ENCODE results near the gene CDH20.

CDH20 gene

DNA sequence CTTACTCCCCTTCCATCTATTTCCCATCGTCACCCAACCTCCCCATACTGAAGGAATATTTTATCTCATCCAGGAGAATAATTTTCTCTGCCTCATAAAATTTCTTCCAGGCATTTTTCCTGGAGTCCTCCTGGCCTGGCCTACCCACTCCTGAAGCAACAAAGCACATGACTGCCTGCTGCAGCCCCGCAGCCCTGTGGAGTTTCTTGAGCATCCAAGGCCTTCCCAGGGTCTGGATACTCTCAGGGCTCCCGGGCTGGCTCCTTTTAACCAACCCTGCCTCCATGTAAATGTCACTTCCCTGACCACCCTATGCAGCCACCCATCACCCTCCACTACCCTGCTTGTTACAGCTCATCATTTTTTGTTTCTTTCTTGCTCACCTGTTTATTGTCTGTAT lies 64.0 kb downstream of the CDH20 start:
- Histone ChIP-seq H3K36me3 (ENCODE audit: insufficient read depth, low read length) (no peaks in the 10 kb centered on the region), H3K9me3 (replicated peaks; ENCODE audit: low read length) (no peaks in the 10 kb centered on the region), H3K4me2 (ENCODE audit: low read length) (no peak overlapping the region), H3K9ac (ENCODE audit: low read depth, low read length) (no peak overlapping the region), H3K4me3 (ENCODE audit: low read length) (no peak overlapping the region), H3K4me1 (ENCODE audit: control insufficient read depth, insufficient read depth, low read length) (peaks cover 33% of the 10 kb centered on the region), H3K27me3 (ENCODE audit: control insufficient read depth, insufficient read depth, low read length) (no peaks in the 10 kb centered on the region)

- H3K4me2 ChIP-seq (ENCODE audit: low read length) = peak overlapping the region; percentile 70
- H3K36me3 ChIP-seq (ENCODE audit: insufficient read depth, low read length) = no peaks in the 10 kb centered on the region
- peaks cover 33% of the 10 kb centered on the region for H3K4me1 ChIP-seq (ENCODE audit: control insufficient read depth, insufficient read depth, low read length)
Observed at GRCh38 chr18:61398961-61399705, 65.9 kb downstream of the CDH20 start.

DNA sequence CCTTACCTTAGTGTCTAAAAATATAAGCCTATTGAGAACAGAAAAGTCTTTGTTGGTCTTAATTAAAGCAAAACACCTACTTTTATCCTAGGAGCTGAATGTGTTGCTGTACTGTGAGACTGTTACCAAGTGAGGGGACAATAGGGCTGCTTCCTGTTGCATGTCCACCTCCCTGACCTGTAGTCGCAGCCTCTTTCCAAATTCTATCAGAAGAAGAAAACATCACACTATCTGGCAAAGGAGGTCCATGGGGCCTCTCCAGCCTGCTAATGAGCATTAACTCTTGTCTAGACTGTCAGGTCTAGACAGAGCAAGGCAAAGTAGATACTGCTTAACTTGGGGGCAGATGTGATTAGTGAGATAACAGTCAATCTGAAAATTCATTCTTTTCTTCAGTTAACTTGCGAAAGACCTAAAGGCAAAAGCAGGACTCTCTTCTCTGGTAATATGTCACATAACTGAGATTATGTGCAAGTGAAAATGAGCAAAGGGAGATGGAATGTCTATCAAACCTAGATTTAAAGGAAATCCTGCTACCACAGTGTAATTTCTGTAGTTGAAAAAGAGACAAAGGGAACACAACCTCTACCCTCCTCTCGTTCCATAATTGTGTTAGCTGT lies 66.9 kb downstream of the CDH20 start:
- Histone ChIP-seq H3K9ac (ENCODE audit: low read depth, low read length) (peak overlapping the region; percentile 12), H3K27me3 (ENCODE audit: control insufficient read depth, insufficient read depth, low read length) (no peaks in the 10 kb centered on the region), H3K4me1 (ENCODE audit: control insufficient read depth, insufficient read depth, low read length) (peaks cover 33% of the 10 kb centered on the region), H3K4me2 (ENCODE audit: low read length) (peak overlapping the region; percentile 70), H3K4me3 (ENCODE audit: low read length) (peak overlapping the region; percentile 2), H3K9me3 (replicated peaks; ENCODE audit: low read length) (no peaks in the 10 kb centered on the region), H3K36me3 (ENCODE audit: insufficient read depth, low read length) (no peaks in the 10 kb centered on the region)

More at GRCh38 chr18:61398961-61399705, 65.9 kb downstream of the CDH20 start:
- no peaks in the 10 kb centered on the region for H3K27me3 ChIP-seq (ENCODE audit: control insufficient read depth, insufficient read depth, low read length)
- H3K9ac ChIP-seq (ENCODE audit: low read depth, low read length) = peak overlapping the region; percentile 22
- H3K4me3 ChIP-seq (ENCODE audit: low read length) = peak overlapping the region; percentile 17
- no peaks in the 10 kb centered on the region for H3K9me3 ChIP-seq (replicated peaks; ENCODE audit: low read length)

DNA sequence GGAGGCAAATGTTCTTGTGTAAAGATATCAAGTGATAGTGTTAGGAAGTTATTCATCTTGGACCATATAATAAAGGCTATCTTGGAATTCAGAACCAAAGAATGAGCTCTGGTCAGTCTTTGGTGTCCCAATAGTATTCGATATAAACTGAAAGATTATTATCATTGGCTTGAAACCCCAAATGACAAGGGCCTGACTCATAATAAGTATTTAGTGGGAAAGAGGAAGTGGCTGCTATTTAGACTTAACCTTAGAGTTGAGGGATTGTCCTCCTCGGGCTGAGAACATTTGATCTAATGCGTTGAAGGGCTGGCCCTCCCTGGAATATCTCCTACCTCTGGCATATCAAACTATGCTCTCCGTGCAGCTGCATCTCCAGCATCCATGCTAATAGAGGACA lies 67.5 kb downstream of the CDH20 start:
- Histone ChIP-seq H3K36me3 (ENCODE audit: insufficient read depth, low read length) (no peaks in the 10 kb centered on the region), H3K9ac (ENCODE audit: low read depth, low read length) (no peak overlapping the region), H3K4me1 (ENCODE audit: control insufficient read depth, insufficient read depth, low read length) (peaks cover 33% of the 10 kb centered on the region)

DNA sequence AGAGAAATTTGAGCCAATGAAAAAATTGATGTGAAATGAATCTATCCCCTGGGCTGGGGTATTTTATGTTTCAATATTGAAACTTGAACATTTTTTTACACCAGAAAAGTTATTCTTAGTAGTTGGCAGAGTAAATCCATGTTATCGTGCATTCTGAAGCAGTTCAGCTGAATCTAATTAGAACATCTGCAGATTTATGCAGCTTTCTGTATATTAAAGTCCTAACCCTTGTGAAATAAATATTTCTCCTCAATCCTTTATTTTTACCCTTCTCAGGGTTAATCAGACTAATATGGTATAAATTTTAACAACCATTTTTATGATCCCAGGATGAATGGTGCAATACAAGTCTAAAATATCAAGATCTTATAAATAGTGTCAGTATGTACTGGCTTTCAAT lies 69.5 kb downstream of the CDH20 start:
- H3K27me3 ChIP-seq (ENCODE audit: control insufficient read depth, insufficient read depth, low read length) = no peaks in the 10 kb centered on the region
- no peaks in the 10 kb centered on the region for H3K36me3 ChIP-seq (ENCODE audit: insufficient read depth, low read length)
- no peaks in the 10 kb centered on the region for H3K9me3 ChIP-seq (replicated peaks; ENCODE audit: low read length)
- no peak overlapping the region for H3K4me2 ChIP-seq (ENCODE audit: low read length)
- no peak overlapping the region for H3K4me3 ChIP-seq (ENCODE audit: low read length)
- no peak overlapping the region for H3K9ac ChIP-seq (ENCODE audit: low read depth, low read length)
- peaks cover 33% of the 10 kb centered on the region for H3K4me1 ChIP-seq (ENCODE audit: control insufficient read depth, insufficient read depth, low read length)

More for the DNA sequence above, 67.5 kb downstream of the CDH20 start:
- Histone ChIP-seq H3K27me3 (ENCODE audit: control insufficient read depth, insufficient read depth, low read length) (no peaks in the 10 kb centered on the region), H3K9me3 (replicated peaks; ENCODE audit: low read length) (no peaks in the 10 kb centered on the region), H3K4me2 (ENCODE audit: low read length) (peak overlapping the region; percentile 70), H3K4me3 (ENCODE audit: low read length) (peak overlapping the region; percentile 2)

DNA sequence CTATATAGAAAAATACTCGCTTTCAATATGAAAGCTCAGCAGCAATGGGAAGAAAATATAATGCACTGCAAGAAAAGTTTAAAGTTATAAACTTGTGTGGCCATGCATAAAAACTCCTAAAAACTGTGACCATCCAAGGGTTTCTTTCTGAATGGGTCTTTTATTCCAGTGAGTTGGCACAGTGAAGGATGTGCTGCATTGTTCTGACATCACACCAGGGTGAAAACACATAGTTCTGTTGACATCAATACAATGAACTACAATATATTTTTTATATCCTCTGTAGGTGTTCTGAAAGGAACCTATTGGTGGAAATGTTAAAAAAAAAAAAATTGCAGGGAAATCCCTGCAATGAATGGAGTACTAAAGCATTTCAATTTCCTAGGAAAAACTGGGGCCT lies 80.2 kb downstream of the CDH20 start:
- H3K27me3 ChIP-seq (ENCODE audit: control insufficient read depth, insufficient read depth, low read length) = no peaks in the 10 kb centered on the region
- no peaks in the 10 kb centered on the region for H3K9me3 ChIP-seq (replicated peaks; ENCODE audit: low read length)
- no peak overlapping the region for H3K4me2 ChIP-seq (ENCODE audit: low read length)
- H3K36me3 ChIP-seq (ENCODE audit: insufficient read depth, low read length) = no peaks in the 10 kb centered on the region
- no peaks in the 10 kb centered on the region for H3K4me1 ChIP-seq (ENCODE audit: control insufficient read depth, insufficient read depth, low read length)
- H3K4me3 ChIP-seq (ENCODE audit: low read length) = no peak overlapping the region
- H3K9ac ChIP-seq (ENCODE audit: low read depth, low read length) = no peak overlapping the region

GRCh38 chr18:61414086-61414485 lies 80.9 kb downstream of the CDH20 start:
- no peaks in the 10 kb centered on the region for H3K27me3 ChIP-seq (ENCODE audit: control insufficient read depth, insufficient read depth, low read length)
- no peaks in the 10 kb centered on the region for H3K36me3 ChIP-seq (ENCODE audit: insufficient read depth, low read length)
- no peak overlapping the region for H3K4me3 ChIP-seq (ENCODE audit: low read length)
- H3K4me1 ChIP-seq (ENCODE audit: control insufficient read depth, insufficient read depth, low read length) = no peaks in the 10 kb centered on the region
- H3K4me2 ChIP-seq (ENCODE audit: low read length) = no peak overlapping the region
- H3K9ac ChIP-seq (ENCODE audit: low read depth, low read length) = no peak overlapping the region
- H3K9me3 ChIP-seq (replicated peaks; ENCODE audit: low read length) = no peaks in the 10 kb centered on the region

- Histone ChIP-seq H3K9ac (ENCODE audit: low read depth, low read length) (no peak overlapping the region), H3K4me1 (ENCODE audit: control insufficient read depth, insufficient read depth, low read length) (no peaks in the 10 kb centered on the region), H3K4me3 (ENCODE audit: low read length) (no peak overlapping the region), H3K36me3 (ENCODE audit: insufficient read depth, low read length) (no peaks in the 10 kb centered on the region), H3K4me2 (ENCODE audit: low read length) (no peak overlapping the region), H3K27me3 (ENCODE audit: control insufficient read depth, insufficient read depth, low read length) (no peaks in the 10 kb centered on the region), H3K9me3 (replicated peaks; ENCODE audit: low read length) (no peaks in the 10 kb centered on the region)
Observed at GRCh38 chr18:61419763-61420162, 86.5 kb downstream of the CDH20 start.

DNA sequence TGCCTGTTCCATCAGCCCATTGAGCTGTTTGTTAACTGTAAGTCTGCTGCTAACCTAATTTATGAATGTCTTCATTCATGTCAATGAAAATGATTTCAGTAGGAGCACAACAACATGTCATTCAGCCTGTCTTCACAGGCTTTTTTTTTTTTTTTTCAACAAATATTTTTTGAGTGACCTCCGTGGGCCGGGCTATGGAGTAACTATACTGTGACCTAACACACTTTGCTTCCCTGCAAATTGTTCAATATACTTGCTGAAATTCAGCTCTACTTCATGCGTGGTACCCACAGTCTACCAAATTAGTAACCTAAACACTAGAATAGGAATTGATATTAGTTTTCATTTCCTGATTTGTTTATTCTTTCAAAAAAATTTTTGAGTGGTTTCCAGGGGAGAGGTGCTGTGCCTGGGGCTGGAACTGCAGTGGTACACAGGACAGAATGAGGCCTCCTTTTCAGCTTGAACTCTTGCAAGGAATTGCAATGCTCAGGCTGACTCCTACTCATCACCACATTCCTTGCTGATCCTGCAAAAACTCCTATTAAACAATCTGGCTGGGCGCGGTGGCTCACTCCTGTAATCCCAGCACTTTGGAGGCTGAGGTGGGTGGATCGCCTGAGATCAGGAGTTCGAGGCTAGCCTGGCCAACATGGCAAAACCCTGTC lies 87.1 kb downstream of the CDH20 start:
- no peaks in the 10 kb centered on the region for H3K27me3 ChIP-seq (ENCODE audit: control insufficient read depth, insufficient read depth, low read length)
- no peak overlapping the region for H3K4me3 ChIP-seq (ENCODE audit: low read length)
- H3K4me1 ChIP-seq (ENCODE audit: control insufficient read depth, insufficient read depth, low read length) = no peaks in the 10 kb centered on the region
- no peaks in the 10 kb centered on the region for H3K9me3 ChIP-seq (replicated peaks; ENCODE audit: low read length)
- H3K4me2 ChIP-seq (ENCODE audit: low read length) = no peak overlapping the region
- H3K9ac ChIP-seq (ENCODE audit: low read depth, low read length) = no peak overlapping the region
- no peaks in the 10 kb centered on the region for H3K36me3 ChIP-seq (ENCODE audit: insufficient read depth, low read length)

DNA sequence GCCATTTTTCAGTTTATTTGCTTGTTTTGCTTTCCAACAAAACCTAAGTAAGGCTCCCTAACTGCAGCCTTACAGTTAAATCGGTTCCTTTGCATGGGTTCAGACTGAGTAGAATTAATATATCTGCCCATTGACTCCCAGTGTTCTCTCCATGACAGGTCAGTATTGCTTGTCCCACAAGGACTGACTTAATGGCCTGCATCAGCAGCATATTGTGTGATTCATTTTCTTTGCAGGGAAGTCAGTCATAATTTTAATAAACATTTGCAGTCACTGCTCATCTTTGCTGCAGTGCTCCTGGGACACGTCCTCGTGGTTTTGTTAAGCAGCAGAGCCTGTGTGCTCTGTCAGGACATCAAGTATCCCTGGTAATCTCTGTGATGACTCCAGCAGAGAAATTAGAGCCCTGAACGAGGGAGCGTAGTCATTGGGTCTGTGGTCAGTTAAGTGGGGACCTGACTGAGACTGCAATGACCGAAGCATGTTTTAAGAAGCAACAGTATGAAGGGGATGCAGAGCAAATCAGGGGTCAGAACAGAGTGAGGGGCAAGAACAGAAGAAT lies 93.3 kb downstream of the CDH20 start:
- no peaks in the 10 kb centered on the region for H3K36me3 ChIP-seq (ENCODE audit: insufficient read depth, low read length)
- no peaks in the 10 kb centered on the region for H3K27me3 ChIP-seq (ENCODE audit: control insufficient read depth, insufficient read depth, low read length)
- H3K4me3 ChIP-seq (ENCODE audit: low read length) = no peak overlapping the region

DNA sequence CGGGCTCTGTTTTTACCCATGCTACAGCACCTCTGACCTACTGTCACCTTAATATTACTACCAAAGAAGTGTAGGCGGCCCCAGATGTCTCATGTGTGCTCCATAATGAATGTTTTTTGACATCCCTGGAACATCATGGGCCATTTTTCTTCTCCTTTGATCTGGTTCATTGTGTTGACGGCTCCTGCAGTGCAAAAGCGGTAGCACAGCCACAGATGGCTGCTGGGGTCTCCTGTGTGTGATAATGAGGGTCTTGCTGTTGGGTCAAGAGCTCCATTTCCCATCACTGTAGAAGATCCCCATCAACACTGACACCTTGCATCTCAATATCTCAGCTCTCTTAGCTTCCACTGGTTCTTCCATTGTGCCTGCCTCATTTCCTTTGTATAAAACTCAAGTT lies 95.0 kb downstream of the CDH20 start:
- Histone ChIP-seq H3K4me3 (ENCODE audit: low read length) (no peak overlapping the region), H3K9me3 (replicated peaks; ENCODE audit: low read length) (no peaks in the 10 kb centered on the region), H3K4me1 (ENCODE audit: control insufficient read depth, insufficient read depth, low read length) (no peaks in the 10 kb centered on the region), H3K4me2 (ENCODE audit: low read length) (no peak overlapping the region), H3K9ac (ENCODE audit: low read depth, low read length) (no peak overlapping the region), H3K36me3 (ENCODE audit: insufficient read depth, low read length) (no peaks in the 10 kb centered on the region), H3K27me3 (ENCODE audit: control insufficient read depth, insufficient read depth, low read length) (no peaks in the 10 kb centered on the region)

More for the DNA sequence above, 93.3 kb downstream of the CDH20 start:
- Histone ChIP-seq H3K9ac (ENCODE audit: low read depth, low read length) (no peak overlapping the region), H3K4me2 (ENCODE audit: low read length) (no peak overlapping the region), H3K4me1 (ENCODE audit: control insufficient read depth, insufficient read depth, low read length) (no peaks in the 10 kb centered on the region), H3K9me3 (replicated peaks; ENCODE audit: low read length) (no peaks in the 10 kb centered on the region)
